Esophagus mucosa (tissue), 1 donor: ENCODE results near the gene RSBN1L. TPM values are rescaled to one million over a fixed set of nuclear protein-coding genes. Genes with fewer than 3 reads are reported as not detected.

Experiments
- ATAC-seq: fragments of 200-7000 bp; cut with Tn5 transposase; one replicate; pipeline ENCODE4 v1.9.1; 2020
- total RNA-seq: library from RNA; stranded (reverse); gene quantifications from one replicate; pipeline ENCODE4 v1.2.4, GENCODE V29; 2023
- donor health status: DM: yes; HTN: yes; CAD: no.

RSBN1L gene
- total RNA-seq, 1 donor from 2014 or later, result 9.9 TPM

GRCh38 chr7:77811516-77812289 lies 115.4 kb downstream of the RSBN1L start:
- no peak for ATAC-seq

GRCh38 chr7:77812290-77812685 lies 116.0 kb downstream of the RSBN1L start:
- ATAC-seq, result no peak

GRCh38 chr7:77813180-77813579 lies 116.9 kb downstream of the RSBN1L start:
- no peak for ATAC-seq

GRCh38 chr7:77819021-77819420 lies 122.8 kb downstream of the RSBN1L start:
- ATAC-seq, result no peak

- no peak for ATAC-seq
Measured at GRCh38 chr7:77820967-77821366, 124.7 kb downstream of the RSBN1L start.

- ATAC-seq, result peak; percentile 15
Measured at GRCh38 chr7:77822269-77822668, 126.0 kb downstream of the RSBN1L start.

GRCh38 chr7:77823787-77824186 lies 127.5 kb downstream of the RSBN1L start:
- no peak for ATAC-seq

GRCh38 chr7:77824636-77825035 lies 128.4 kb downstream of the RSBN1L start:
- no peak for ATAC-seq

- no peak for ATAC-seq
Measured at GRCh38 chr7:77825131-77825530, 128.9 kb downstream of the RSBN1L start.

- ATAC-seq, result no peak
Measured at GRCh38 chr7:77826300-77826699, 130.0 kb downstream of the RSBN1L start.

GRCh38 chr7:77827999-77828398 lies 131.7 kb downstream of the RSBN1L start:
- peak; percentile 20 for ATAC-seq

GRCh38 chr7:77830649-77831355 lies 134.5 kb downstream of the RSBN1L start:
- ATAC-seq, result peak; percentile 24

- ATAC-seq, result peak; percentile 89
Measured at GRCh38 chr7:77831481-77831880, 135.2 kb downstream of the RSBN1L start.

GRCh38 chr7:77831953-77832352 lies 135.7 kb downstream of the RSBN1L start:
- ATAC-seq, result no peak

Other genes with a start within 250 kb of the RSBN1L start
- 54.9 TPM for gene PTPN12, start 159.2 kb upstream of the RSBN1L start, total RNA-seq
- 5.9 TPM for gene TMEM60, start 102.0 kb downstream of the RSBN1L start, total RNA-seq
- gene PHTF2, start 102.3 kb downstream of the RSBN1L start, total RNA-seq, result 8.3 TPM